ENCODE results near the gene RNGTT. TPM values are rescaled to one million over a fixed set of nuclear protein-coding genes. Genes with fewer than 3 reads are reported as not detected.

Gene RNGTT
- total RNA-seq, 1 donor from 2014 or later: 6.1 TPM

GRCh38 chr6:88567696-88568095 is 395.7 kb downstream of the RNGTT start:
- DNase-seq (ENCODE audit: low spot score) (no peak), ATAC-seq (no peak)

- ATAC-seq: no peak
Measured at GRCh38 chr6:88566746-88567534, 396.5 kb downstream of the RNGTT start.

GRCh38 chr6:88565836-88566235 is 397.6 kb downstream of the RNGTT start:
- DNase-seq (ENCODE audit: low spot score): no peak
- ATAC-seq: no peak

More at GRCh38 chr6:88566746-88567534, 396.5 kb downstream of the RNGTT start:
- DNase-seq (ENCODE audit: low spot score): no peak

- ATAC-seq: no peak
Measured at GRCh38 chr6:88565409-88565811, 398.0 kb downstream of the RNGTT start.

DNA sequence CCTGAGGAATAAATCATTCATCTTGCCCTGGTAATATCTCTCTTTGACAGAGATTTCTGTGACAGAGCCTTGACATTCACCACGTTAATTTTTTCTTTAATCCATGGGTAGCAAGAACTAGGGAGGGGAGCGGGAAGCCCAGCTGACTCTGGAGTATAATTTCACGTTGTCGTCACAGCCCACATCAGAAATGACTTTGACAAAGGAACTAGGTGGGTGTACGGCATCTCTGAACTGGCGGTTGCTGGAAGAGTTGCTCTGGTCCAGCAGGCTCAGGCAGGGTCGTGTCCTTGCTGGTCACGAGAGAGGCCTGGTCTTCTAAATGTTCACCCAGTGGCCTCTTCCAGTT is 400.2 kb downstream of the RNGTT start:
- DNase-seq (ENCODE audit: low spot score) (no peak), ATAC-seq (no peak)

More at GRCh38 chr6:88565409-88565811, 398.0 kb downstream of the RNGTT start:
- no peak for DNase-seq (ENCODE audit: low spot score)

DNA sequence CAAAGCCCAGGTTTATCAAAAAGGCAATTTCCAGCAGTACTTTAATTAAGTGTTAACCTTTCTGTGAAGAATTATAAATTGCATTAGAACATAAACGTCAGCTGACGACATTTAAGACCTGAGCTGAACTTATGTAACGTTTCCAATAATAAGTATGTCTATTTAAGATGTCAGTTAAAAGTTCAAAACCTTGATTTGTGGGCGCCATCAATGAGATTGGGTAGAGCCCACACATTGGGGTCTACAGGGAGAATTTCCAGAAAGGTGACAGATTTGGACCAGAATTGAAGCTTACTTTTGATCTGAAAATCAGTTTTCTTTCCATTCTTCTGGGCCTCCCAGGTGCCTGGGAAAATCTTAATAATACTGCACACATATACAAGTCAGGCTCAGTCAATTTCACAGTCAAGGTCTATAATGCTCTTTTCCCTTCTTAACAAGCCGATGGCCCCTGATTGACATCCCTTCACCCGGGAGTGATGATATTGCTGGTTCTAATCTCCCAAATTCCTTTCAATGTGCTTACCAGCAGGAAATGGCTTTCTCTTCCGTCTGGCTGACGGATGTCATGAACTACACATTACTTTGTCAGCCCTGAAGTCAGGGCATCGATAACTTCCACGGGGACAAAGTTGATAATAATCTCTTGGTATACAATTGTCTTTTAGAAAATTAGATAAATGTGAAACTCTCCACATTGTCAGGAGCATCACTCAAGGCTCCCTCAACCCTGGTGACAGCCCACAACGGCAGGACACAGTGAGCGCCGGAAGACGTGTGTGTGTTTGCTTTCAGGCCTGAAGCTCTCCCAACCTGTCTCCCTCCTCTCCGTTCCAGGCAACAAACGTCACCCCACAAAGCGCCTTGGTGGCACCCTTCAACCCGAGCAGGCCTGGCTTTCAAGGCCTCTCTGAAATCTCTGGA is 400.8 kb downstream of the RNGTT start:
- ATAC-seq (no peak), DNase-seq (ENCODE audit: low spot score) (no peak)

DNA sequence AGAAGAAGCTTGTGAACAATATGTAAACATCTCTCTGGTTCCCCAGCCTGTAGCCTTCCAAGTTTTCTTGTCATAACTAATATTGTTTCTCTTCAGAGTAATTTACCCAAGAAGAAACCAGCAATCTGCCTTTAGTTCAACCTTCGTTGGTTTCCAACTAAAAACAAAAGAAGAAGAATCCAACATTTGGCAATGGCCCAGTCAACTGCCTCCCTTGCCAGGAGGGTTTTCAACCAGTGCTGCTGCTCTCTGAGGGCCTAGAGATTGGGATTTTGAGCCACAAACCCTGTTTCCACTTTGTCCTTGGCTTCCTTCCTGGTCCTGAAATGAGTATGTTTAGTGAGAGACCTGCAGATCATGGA is 401.5 kb downstream of the RNGTT start:
- DNase-seq (ENCODE audit: low spot score) (no peak), ATAC-seq (no peak)

GRCh38 chr6:88561034-88561953 is 402.1 kb downstream of the RNGTT start:
- no peak for DNase-seq (ENCODE audit: low spot score)
- ATAC-seq: no peak

Other genes starting within 250 kb of the RNGTT start
- gene PNRC1, start 117.1 kb upstream of the RNGTT start, total RNA-seq: 58.2 TPM
- 0.10 TPM for gene SRSF12, start 154.5 kb upstream of the RNGTT start, total RNA-seq
- 2.1 TPM for gene PM20D2, start 182.4 kb upstream of the RNGTT start, total RNA-seq